NCI-H460 (cell line): Measurements from ENCODE around the gene MAPKAPK2. TPM values are rescaled to one million over a fixed set of nuclear protein-coding genes. Genes with fewer than 3 reads are reported as not detected.
"Not testable (repeated sequence)": the region's sequence is repeated elsewhere in the genome, so short reads cannot be mapped to it uniquely, and the experiment has no call there.

Source experiments
- DNase-seq: peaks from one replicate; pipeline ENCODE4 v3.0.0-alpha.2; 2016; ENCODE audit warnings: low read depth; ENCODE audit errors: extremely low read depth
- small RNA-seq, 2 experiments: library from RNA; depleted of rRNA; stranded (forward); fragments of <200 nt; gene quantifications; one replicate each; pipeline ENCODE3, GENCODE V24; 2014
- total RNA-seq: library from RNA; depleted of rRNA; stranded (reverse); fragments of >200 nt; shearing (Covaris generic); gene quantifications from 2 replicates; pipeline ENCODE4 v1.2.3, GENCODE V29; 2014; rRNA removed

Gene MAPKAPK2
- total RNA-seq, 1 experiment from 2014 or later = 32.1 TPM

- no peak for DNase-seq
Observed at GRCh38 chr1:206768472-206769303, 84.0 kb downstream of the MAPKAPK2 start.

- DNase-seq = no peak
Observed at GRCh38 chr1:206769304-206769731, 84.6 kb downstream of the MAPKAPK2 start.

- DNase-seq = no peak
Observed at GRCh38 chr1:206770531-206771337, 86.0 kb downstream of the MAPKAPK2 start, which contains the start of gene IL19. TSS of gene IL19 (plus strand) at chr1:206770773. CDS start at chr1:206836663, 65,890 bp downstream.

GRCh38 chr1:206771338-206771692 is 86.6 kb downstream of the MAPKAPK2 start:
- DNase-seq = no peak

- no peak for DNase-seq
Observed at GRCh38 chr1:206772243-206772937, 87.7 kb downstream of the MAPKAPK2 start, which contains the start of gene IL10. TSS of gene IL10 (minus strand) at chr1:206772494. CDS start at chr1:206772435, 59 bp downstream.

- DNase-seq = no peak
Observed at GRCh38 chr1:206774093-206774492, 89.4 kb downstream of the MAPKAPK2 start.

- DNase-seq = no peak
Observed at GRCh38 chr1:206776229-206776628, 91.5 kb downstream of the MAPKAPK2 start.

GRCh38 chr1:206778031-206778430 is 93.3 kb downstream of the MAPKAPK2 start:
- no peak for DNase-seq

GRCh38 chr1:206778911-206779310 is 94.2 kb downstream of the MAPKAPK2 start:
- not testable (repeated sequence) for DNase-seq

- DNase-seq = no peak
Observed at GRCh38 chr1:206779638-206780037, 94.9 kb downstream of the MAPKAPK2 start.

GRCh38 chr1:206782448-206782847 is 97.7 kb downstream of the MAPKAPK2 start:
- no peak for DNase-seq

GRCh38 chr1:206783506-206783905 is 98.8 kb downstream of the MAPKAPK2 start:
- no peak for DNase-seq

Small RNA genes lying within 50 kb of the gene (small RNA-seq; reads per million reads assigned to genes)
- 0 reads per million in 2 experiments for gene RF00019

Other genes starting within 250 kb of the MAPKAPK2 start
- gene IKBKE, start 214.4 kb upstream of the MAPKAPK2 start, total RNA-seq = 1.6 and 2.5 TPM in 2 replicates
- gene RASSF5, start 177.4 kb upstream of the MAPKAPK2 start, total RNA-seq = 0.06 and 0.17 TPM in 2 replicates
- 101 and 114 TPM in 2 replicates for gene EIF2D, start 72.4 kb upstream of the MAPKAPK2 start, total RNA-seq
- 14.1 and 15.5 TPM in 2 replicates for gene DYRK3, start 49.4 kb upstream of the MAPKAPK2 start, total RNA-seq
- gene IL19, start 85.9 kb downstream of the MAPKAPK2 start, total RNA-seq = not detected in 2 replicates
- gene IL10, start 87.6 kb downstream of the MAPKAPK2 start, total RNA-seq = not detected in 2 replicates
- gene IL20, start 180.7 kb downstream of the MAPKAPK2 start, total RNA-seq = not detected in 2 replicates
- not detected in 2 replicates for gene IL24, start 212.5 kb downstream of the MAPKAPK2 start, total RNA-seq
- not detected in 2 replicates for gene FCMR, start 237.0 kb downstream of the MAPKAPK2 start, total RNA-seq